Body of pancreas (tissue), 4 donors: Measurements from ENCODE around the gene SCRN2. TPM values are rescaled to one million over a fixed set of nuclear protein-coding genes. Genes with fewer than 3 reads are reported as not detected.

Experiments
- ATAC-seq: fragments of 150-250 bp; one replicate; pipeline ENCODE4 v1.9.1; 2016
- DNase-seq, 4 donors: peaks; one replicate each; pipeline ENCODE4 v3.0.0-alpha.2; 2019
- H3K27ac ChIP-seq, 4 donors: fragments of 200-600 bp; sonication (generic); 1 replicate in 3 of 4; 2 replicates in 1 of 4; pipeline versions ENCODE4 v1.5.1 to v1.6.1; 2016 to 2019; ENCODE audit warnings: mild to moderate bottlenecking in 1 of 4, mixed read lengths in 1 of 4, moderate library complexity in 1 of 4
- H3K27me3 ChIP-seq, 2 donors: fragments of 200-600 bp; sonication (generic); one replicate each; pipeline ENCODE4 v1.6.0; 2016; ENCODE audit warnings: mild to moderate bottlenecking in 1 of 2
- H3K36me3 ChIP-seq, 2 donors: fragments of 200-600 bp; sonication (generic); replicated peaks in 1 of 2; 2 replicates each; pipeline ENCODE4 v1.5.1; 2016; ENCODE audit warnings: low read depth in 2 of 2; ENCODE audit not compliant: insufficient read depth in 1 of 2
- H3K4me1 ChIP-seq: fragments of 200-600 bp; sonication (generic); one replicate; pipeline ENCODE4 v1.6.0; 2016
- H3K4me3 ChIP-seq, 2 donors: fragments of 200-600 bp; sonication (generic); 1 replicate in 1 of 2; 2 replicates in 1 of 2; pipeline ENCODE4 v1.5.1; 2016 to 2019
- H3K9me3 ChIP-seq, 3 donors: fragments of 200-600 bp; sonication (generic); 1 replicate in 2 of 3; 2 replicates in 1 of 3; pipeline ENCODE4 v1.5.1; 2016
- CTCF ChIP-seq, 7 experiments: fragments of 450-650 bp in 4 of 7; fragments of 200-600 bp in 3 of 7; sonication (generic) in 3 of 7; IDR thresholded peaks; one replicate each; pipeline ENCODE4 v1.5.1; 2016 to 2019; ENCODE audit warnings: antibody characterized with exemption in 7 of 7
- POLR2A ChIP-seq, 3 donors: fragments of 450-650 bp; IDR thresholded peaks; one replicate each; pipeline ENCODE4 v1.6.1; 2016; ENCODE audit warnings: antibody characterized with exemption in 3 of 3, mild to moderate bottlenecking in 2 of 3
- WGBS, 2 donors: methylation state at CpG; one replicate each; pipeline ENCODE4 v1.1.5; 2017; 5-methylcytosine and 5-hydroxymethylcytosine counted together
- intact Hi-C: fragments of 100-400 bp; cut with DNase I; formaldehyde crosslinking; loops from one replicate; pipeline ENCODE4 v1.15.1; 2023
- total RNA-seq, 2 donors: library from RNA; depleted of rRNA; stranded (reverse); fragments of >200 nt; gene quantifications; one replicate each; pipeline ENCODE4 v1.1.0, GENCODE V29; 2016

Gene SCRN2
- total RNA-seq, 2 donors from 2014 or later, result 37.2 to 45.7 TPM

- Histone ChIP-seq H3K27me3 (no peaks in the 10 kb centered on the region), H3K27ac (no peak overlapping the region), H3K4me1 (peaks cover 29% of the 10 kb centered on the region), H3K36me3 (peaks cover 0 to 15% of the 10 kb centered on the region in 2 donors), H3K9me3 (no peaks in the 10 kb centered on the region), H3K4me3 (no peak overlapping the region)
- intact Hi-C loops, result loop anchor here (10.0 kb wide), 2 partner anchors 111 to 151 kb away; partner anchors contain the start of gene TBKBP1
- DNase-seq (no peak), ATAC-seq (no peak)
- 87 to 89% methylated on average over 10 to 16 of the region's 16 CpGs for WGBS, 2 donors
- TF ChIP-seq POLR2A (IDR thresholded peaks at IDR 0.05) (no peak), CTCF (IDR thresholded peaks at IDR 0.05) (no peak)
These were observed 34.8 kb downstream of the SCRN2 start for GRCh38 chr17:47806026-47806912.

- H3K9me3 ChIP-seq, result no peaks in the 10 kb centered on the region
- H3K4me1 ChIP-seq, result peaks cover 11% of the 10 kb centered on the region
- intact Hi-C loops, result loop anchor here (10.0 kb wide), 2 partner anchors 110 to 150 kb away; partner anchors contain the start of gene TBKBP1
- H3K36me3 ChIP-seq, result peaks cover 0 to 15% of the 10 kb centered on the region in 2 donors
- DNase-seq (no peak), ATAC-seq (no peak)
- H3K27me3 ChIP-seq, result no peaks in the 10 kb centered on the region
- no peak overlapping the region for H3K4me3 ChIP-seq
- TF ChIP-seq POLR2A (IDR thresholded peaks at IDR 0.05) (no peak), CTCF (IDR thresholded peaks at IDR 0.05) (no peak)
- 67 to 73% methylated on average over 3 of the region's 3 CpGs for WGBS, 2 donors
- H3K27ac ChIP-seq, result no peak overlapping the region
These were observed 36.6 kb downstream of the SCRN2 start for GRCh38 chr17:47804461-47804860.

GRCh38 chr17:47803751-47804150 is 37.3 kb downstream of the SCRN2 start:
- ATAC-seq, result no peak

GRCh38 chr17:47803201-47803600 is 37.9 kb downstream of the SCRN2 start:
- TF ChIP-seq CTCF (IDR thresholded peaks at IDR 0.05) (no peak), POLR2A (IDR thresholded peaks at IDR 0.05) (no peak)
- intact Hi-C loops, result loop anchor here (10.0 kb wide), 2 partner anchors 108 to 148 kb away; partner anchors contain the start of gene TBKBP1
- ATAC-seq (no peak), DNase-seq (no peak)
- H3K4me1 ChIP-seq, result no peaks in the 10 kb centered on the region
- H3K36me3 ChIP-seq, result peaks cover 0 to 10% of the 10 kb centered on the region in 2 donors
- H3K4me3 ChIP-seq, result no peak overlapping the region
- no peaks in the 10 kb centered on the region for H3K27me3 ChIP-seq
- no peak overlapping the region for H3K27ac ChIP-seq
- H3K9me3 ChIP-seq, result no peaks in the 10 kb centered on the region
- WGBS, 2 donors, result 50 to 67% methylated on average over 5 of the region's 5 CpGs

More at GRCh38 chr17:47803751-47804150, 37.3 kb downstream of the SCRN2 start:
- Histone ChIP-seq H3K9me3 (no peaks in the 10 kb centered on the region), H3K4me3 (no peak overlapping the region), H3K36me3 (peaks cover 0 to 13% of the 10 kb centered on the region in 2 donors), H3K4me1 (peaks cover 4% of the 10 kb centered on the region), H3K27me3 (no peaks in the 10 kb centered on the region), H3K27ac (no peak overlapping the region)
- intact Hi-C loops, result loop anchor here (10.0 kb wide), 2 partner anchors 109 to 149 kb away; partner anchors contain the start of gene TBKBP1
- TF ChIP-seq CTCF (IDR thresholded peaks at IDR 0.05) (no peak), POLR2A (IDR thresholded peaks at IDR 0.05) (no peak)
- WGBS, 2 donors, result 71 to 75% methylated on average over 6 of the region's 6 CpGs
- no peak for DNase-seq
